ENCODE results near the gene TNFRSF8. TPM values are rescaled to one million over a fixed set of nuclear protein-coding genes. Genes with fewer than 3 reads are reported as not detected.

The TNFRSF8 gene
- total and polyA plus RNA-seq, 8 donors = 0.11 to 2.8 (median 0.21) TPM

- intact Hi-C loops (cut with DNase I) = no loop called here
- Histone ChIP-seq H3K4me3 (peak overlapping the region in 1 of 2 donors; percentile 11), H3K27me3 (no peaks in the 10 kb centered on the region), H3K36me3 (peaks cover 0 to 18% of the 10 kb centered on the region in 2 donors), H3K9me3 (no peaks in the 10 kb centered on the region), H3K27ac (peak overlapping the region; percentile 72 to 94), H3K4me1 (peaks cover 66 to 100% of the 10 kb centered on the region in 2 donors)
- no peak for TF ChIP-seq CTCF (IDR thresholded peaks at IDR 0.05)
- ATAC-seq (no peak), DNase-seq (peak in 1 of 4 donors; percentile 79)
Observed at GRCh38 chr1:12180903-12181302, 117.8 kb downstream of the TNFRSF8 start.

- peak overlapping the region in 1 of 2 donors; percentile 94 for H3K27ac ChIP-seq
- TF ChIP-seq CTCF (IDR thresholded peaks at IDR 0.05) = no peak
- H3K27me3 ChIP-seq = no peaks in the 10 kb centered on the region
- peaks cover 0 to 18% of the 10 kb centered on the region in 2 donors for H3K36me3 ChIP-seq
- H3K9me3 ChIP-seq = no peaks in the 10 kb centered on the region
- peaks cover 73 to 100% of the 10 kb centered on the region in 2 donors for H3K4me1 ChIP-seq
- no peak for ATAC-seq
- H3K4me3 ChIP-seq = no peak overlapping the region
- DNase-seq = peak in 1 of 4 donors; percentile 43
- intact Hi-C loops (cut with DNase I) = no loop called here
Observed at GRCh38 chr1:12181568-12181967, 118.5 kb downstream of the TNFRSF8 start.

- no peak for ATAC-seq
- H3K27ac ChIP-seq = peak overlapping the region; percentile 28 to 94
- peaks cover 0 to 18% of the 10 kb centered on the region in 2 donors for H3K36me3 ChIP-seq
- H3K27me3 ChIP-seq = no peaks in the 10 kb centered on the region
- H3K4me3 ChIP-seq = no peak overlapping the region
- no peak for TF ChIP-seq CTCF (IDR thresholded peaks at IDR 0.05)
- peak in 2 of 4 donors; percentile 28 to 36 for DNase-seq
- no peaks in the 10 kb centered on the region for H3K9me3 ChIP-seq
- intact Hi-C loops (cut with DNase I) = no loop called here
- peaks cover 68 to 100% of the 10 kb centered on the region in 2 donors for H3K4me1 ChIP-seq
Observed at GRCh38 chr1:12182410-12182984, 119.4 kb downstream of the TNFRSF8 start.

GRCh38 chr1:12183095-12183794, 120.1 kb downstream of the TNFRSF8 start:
- ATAC-seq (no peak), DNase-seq (peak in 1 of 4 donors; percentile 57)
- H3K4me1 ChIP-seq = peaks cover 60 to 100% of the 10 kb centered on the region in 2 donors
- H3K36me3 ChIP-seq = peaks cover 0 to 18% of the 10 kb centered on the region in 2 donors
- H3K27ac ChIP-seq = peak overlapping the region; percentile 88 to 94
- no peaks in the 10 kb centered on the region for H3K27me3 ChIP-seq
- H3K4me3 ChIP-seq = no peak overlapping the region
- H3K9me3 ChIP-seq = no peaks in the 10 kb centered on the region
- intact Hi-C loops (cut with DNase I) = no loop called here
- TF ChIP-seq CTCF (IDR thresholded peaks at IDR 0.05) = no peak

- DNase-seq (peak; percentile 76 to 93 (median 91)), ATAC-seq (peak; percentile 68)
- peaks cover 0 to 26% of the 10 kb centered on the region in 2 donors for H3K36me3 ChIP-seq
- intact Hi-C loops (cut with DNase I) = no loop called here
- no peaks in the 10 kb centered on the region for H3K27me3 ChIP-seq
- H3K4me1 ChIP-seq = peaks cover 51 to 100% of the 10 kb centered on the region in 2 donors
- H3K9me3 ChIP-seq = no peaks in the 10 kb centered on the region
- peak in 1 of 2 donors; percentile 45 for TF ChIP-seq CTCF (IDR thresholded peaks at IDR 0.05)
- H3K4me3 ChIP-seq = peak overlapping the region in 1 of 2 donors; percentile 30
- H3K27ac ChIP-seq = peak overlapping the region; percentile 88 to 94
Observed at GRCh38 chr1:12184008-12184681, 121.0 kb downstream of the TNFRSF8 start.
